HG03520 (cell line): Measurements from ENCODE around the gene SEMA4F.
"Not testable (repeated sequence)": the region's sequence is repeated elsewhere in the genome, so short reads cannot be mapped to it uniquely, and the experiment has no call there.

Experiments
- ATAC-seq: cut with Tn5 transposase; IDR thresholded peaks from one replicate; pipeline ENCODE4 v1.9.1; 2021; ENCODE audit warnings: mild to moderate bottlenecking, moderate library complexity; ENCODE audit not compliant: unreplicated experiment

The SEMA4F gene, protein sequence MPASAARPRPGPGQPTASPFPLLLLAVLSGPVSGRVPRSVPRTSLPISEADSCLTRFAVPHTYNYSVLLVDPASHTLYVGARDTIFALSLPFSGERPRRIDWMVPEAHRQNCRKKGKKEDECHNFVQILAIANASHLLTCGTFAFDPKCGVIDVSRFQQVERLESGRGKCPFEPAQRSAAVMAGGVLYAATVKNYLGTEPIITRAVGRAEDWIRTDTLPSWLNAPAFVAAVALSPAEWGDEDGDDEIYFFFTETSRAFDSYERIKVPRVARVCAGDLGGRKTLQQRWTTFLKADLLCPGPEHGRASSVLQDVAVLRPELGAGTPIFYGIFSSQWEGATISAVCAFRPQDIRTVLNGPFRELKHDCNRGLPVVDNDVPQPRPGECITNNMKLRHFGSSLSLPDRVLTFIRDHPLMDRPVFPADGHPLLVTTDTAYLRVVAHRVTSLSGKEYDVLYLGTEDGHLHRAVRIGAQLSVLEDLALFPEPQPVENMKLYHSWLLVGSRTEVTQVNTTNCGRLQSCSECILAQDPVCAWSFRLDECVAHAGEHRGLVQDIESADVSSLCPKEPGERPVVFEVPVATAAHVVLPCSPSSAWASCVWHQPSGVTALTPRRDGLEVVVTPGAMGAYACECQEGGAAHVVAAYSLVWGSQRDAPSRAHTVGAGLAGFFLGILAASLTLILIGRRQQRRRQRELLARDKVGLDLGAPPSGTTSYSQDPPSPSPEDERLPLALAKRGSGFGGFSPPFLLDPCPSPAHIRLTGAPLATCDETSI

DNA sequence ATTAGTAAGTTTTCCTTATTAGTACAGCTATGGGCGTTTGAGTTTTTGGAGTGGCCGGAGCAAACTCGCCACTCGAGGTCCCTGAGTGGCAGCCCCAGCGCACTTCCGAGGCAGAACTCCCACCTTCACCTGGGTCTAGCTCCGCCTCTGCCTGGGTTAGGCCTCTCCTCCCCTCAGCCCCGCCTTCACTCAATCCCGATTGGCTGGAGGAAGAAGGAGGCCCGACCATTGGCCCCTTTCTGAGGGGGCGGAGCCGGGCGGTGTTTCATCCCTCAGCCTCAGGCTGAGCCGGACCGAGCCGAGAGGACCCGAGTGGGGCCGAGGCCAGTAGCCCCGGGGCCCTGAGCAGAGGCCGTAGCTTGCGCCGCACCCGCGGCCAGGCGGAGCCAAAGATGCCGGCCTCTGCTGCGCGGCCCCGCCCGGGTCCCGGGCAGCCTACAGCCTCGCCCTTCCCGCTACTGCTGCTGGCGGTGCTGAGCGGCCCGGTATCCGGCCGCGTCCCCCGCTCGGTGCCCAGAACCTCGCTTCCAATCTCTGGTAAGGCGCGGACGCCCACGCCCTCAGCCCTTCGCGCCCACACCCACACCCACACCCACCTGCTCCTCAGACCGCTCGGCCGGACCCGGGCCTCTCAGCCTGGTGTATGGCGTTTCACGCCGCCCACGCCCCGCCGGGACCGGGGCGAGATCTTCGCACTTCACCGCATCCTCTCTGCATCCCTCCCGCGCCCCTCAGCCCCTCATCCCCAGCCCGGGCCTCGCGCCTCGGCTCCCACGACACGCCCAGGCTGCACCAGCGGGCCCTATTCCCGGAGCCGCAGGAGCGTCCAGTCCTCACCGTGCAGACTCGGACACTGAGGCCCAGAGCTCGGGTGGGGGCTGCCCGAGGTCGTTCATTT lies at the start of gene SEMA4F:
SEMA4F (plus strand) TSS at position 263 of the 898 bp plus-strand sequence; CDS start at position 393, 130 bp downstream.
- peak; percentile 99 for ATAC-seq

DNA sequence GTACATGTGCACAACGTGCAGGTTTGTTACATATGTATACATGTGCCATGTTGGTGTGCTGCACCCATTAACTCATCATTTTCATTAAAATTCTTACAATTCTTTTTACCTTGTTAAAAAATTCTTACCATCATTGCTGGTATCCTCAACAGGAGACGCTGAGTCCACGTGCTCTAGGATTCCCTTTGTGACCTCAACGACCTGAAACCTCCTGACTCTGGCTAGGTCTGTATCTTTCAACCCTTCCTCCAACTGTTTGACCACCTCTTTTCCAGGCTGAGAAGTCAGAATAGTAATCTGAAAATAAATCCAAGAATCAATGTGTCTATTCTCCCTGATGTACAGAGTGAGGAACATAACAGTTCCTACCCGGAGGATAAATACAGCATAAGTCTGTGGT lies 47.1 kb upstream of the SEMA4F start:
- ATAC-seq = no peak

DNA sequence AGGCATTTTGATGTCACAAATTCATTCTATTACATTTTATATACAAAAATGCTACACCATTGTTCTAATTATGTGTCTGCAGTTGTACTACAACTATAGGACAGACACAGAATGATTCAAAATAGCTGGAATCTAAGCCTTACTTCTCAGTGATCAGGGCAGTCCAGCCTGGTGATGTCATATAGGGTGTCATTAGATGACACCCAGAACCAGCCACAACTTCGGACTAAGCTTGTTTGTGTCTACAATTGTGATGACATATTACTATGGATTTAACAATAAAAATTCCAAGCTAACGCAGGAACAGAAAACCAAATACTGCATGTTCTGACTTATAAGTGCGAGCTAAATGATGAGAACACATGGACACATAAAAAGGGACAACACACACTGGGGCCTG lies 36.9 kb upstream of the SEMA4F start:
- no peak for ATAC-seq

DNA sequence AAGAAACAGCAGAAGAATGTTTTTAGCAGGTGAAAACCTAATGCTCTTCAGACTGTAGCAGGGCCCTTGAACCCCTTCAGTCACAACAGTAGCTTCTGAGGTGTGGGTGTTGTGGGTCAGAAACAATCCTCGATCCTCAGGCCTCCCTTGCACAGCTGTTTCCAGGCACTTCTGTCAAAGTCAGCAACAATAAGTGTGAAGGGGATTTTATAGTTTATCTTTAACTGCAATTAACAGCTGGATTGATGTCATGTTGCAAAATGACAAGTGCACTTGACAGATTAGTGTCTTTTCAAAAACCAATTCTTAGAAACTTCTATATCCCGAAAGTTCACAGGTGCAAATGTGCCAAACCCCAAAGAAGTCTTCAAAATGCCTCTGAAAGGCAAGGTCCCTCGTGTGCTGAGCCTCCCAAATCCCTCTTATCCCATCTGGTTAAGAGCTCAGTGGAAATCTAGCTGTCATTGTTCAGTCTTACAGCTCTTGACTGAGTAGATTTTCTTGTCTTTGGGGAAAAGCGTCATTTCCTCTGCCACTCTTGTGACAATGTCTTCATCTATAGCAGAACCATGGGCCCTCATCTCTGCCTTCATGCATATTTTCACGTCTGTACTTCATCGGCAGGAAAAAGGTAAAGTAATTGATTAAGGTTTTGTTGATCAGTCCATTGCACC lies 35.5 kb upstream of the SEMA4F start:
- no peak for ATAC-seq

DNA sequence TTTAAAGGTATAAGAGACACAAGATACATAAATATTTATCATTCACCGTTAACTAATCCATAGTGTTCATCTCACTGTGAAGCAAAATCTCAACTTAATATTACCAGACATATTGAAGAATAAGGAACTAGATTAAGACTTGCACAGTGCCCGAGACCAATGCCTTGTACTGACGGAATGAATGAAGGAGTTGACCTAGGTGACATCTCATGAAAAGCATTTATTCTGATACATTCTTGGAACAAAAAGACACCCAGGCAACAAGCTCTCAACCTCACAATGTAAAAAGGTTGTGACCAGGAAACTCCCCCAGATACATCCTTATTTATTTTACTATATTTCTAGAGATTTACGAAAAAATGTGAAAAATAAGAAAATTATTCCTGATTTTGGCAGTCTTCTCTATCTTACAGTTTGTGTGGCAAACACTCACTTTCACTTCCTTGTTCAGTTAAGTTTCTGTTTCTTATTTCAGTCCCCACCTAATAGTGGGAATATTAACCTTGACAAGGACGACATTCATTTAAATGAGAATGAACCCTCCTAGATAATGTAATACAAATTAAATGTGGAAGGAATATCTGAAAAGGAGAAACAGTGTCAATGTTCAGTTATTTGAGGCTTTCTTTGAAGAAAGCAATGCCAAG lies 34.3 kb upstream of the SEMA4F start:
- ATAC-seq = no peak

DNA sequence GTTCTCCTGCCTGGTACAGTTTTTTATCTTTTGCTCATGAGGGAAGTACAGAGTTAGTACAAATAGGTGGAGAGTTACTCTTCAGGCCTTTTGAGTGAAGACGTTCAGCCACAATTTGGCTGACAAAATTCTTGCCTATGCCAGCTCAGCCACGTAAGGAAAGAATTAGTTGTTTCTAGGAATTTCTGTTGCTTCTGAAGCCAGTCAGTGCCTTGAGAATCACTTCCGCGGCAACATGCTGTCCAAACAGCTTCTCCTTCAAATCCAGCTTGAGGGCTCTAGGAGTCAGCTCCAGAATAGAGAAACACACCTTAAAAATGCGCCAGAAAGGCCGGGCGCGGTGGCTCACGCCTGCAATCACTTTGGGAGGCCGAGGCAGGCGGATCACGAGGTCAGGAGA lies 33.4 kb upstream of the SEMA4F start:
- no peak for ATAC-seq

DNA sequence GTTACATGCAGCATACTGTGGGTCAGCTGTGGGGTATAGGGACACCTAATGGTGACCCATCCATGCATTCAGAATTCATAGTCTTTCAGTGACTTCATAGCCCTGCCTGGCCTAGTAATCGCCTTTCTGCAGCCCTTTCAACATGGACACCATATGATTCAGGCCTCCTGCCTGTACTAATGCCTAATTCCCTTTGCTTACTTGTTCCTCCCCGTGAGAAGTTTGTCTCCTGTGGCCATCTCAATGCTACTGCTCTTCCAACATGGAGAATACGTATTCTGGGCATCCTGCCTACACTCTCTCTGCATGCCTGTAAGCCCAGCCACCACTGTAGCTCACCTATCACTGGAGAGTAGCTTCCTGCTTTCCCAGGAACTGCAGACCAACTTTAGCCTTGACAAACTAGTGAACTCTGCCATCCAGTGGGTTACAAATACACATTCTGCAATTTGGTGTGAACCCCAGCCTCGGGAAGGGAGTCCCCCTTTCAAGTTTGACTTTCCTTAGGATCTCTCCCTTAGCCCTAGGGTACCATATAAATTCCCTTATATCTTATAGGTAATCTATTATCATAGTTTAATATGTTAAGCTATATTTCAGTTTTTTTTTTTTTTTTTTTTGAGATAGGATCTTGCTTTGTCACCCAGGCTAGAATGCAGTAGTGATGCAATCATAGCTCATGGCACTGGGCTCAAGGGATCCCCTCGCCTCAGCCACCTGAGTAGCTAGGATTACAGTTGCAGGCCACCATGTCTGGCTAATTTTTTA lies 28.2 kb upstream of the SEMA4F start:
- no peak for ATAC-seq

DNA sequence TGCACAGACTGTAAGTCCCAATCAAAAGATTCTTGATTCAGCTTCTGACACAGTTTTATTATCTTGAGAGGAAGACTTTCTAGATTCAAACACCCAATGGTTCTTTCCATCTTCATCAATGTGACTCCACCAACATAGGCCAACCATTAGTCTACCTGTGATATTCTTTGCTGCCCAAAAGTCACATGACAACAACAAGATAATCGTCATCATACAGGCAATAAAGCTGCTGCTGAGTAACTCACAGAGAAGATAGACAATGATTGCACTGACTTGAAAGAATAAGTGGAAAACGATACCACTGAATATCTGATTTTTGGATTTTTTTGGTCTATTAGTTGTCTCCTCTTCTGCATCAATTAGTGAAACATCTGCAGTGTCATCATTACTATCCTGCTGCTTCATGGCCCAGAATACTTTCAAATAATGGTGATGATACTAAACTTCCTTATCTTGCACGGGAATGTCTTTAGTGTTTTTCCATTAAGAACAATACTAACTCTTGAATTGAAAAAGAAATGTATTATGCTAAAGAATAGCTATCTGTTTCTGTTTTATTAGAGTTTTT lies 25.4 kb upstream of the SEMA4F start:
- no peak for ATAC-seq

DNA sequence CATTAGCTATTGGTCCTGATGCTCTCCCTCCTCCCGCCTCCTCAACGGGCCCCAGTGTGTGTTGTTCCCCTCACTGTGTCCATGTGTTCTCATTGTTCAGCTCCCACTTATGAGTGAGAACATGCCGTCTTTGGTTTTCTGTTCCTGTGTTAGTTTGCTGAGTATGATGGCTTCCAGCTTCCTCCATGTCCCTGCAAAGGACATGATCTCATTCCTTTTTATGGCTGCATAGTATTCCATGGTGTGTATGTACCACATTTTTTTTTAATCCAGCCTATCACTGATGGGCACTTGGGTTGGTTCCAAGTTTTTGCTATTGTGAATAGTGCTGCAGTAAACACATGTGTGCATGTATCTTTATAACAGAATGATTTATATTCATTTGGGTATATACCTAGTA lies 23.6 kb upstream of the SEMA4F start:
- ATAC-seq = not testable (repeated sequence)

DNA sequence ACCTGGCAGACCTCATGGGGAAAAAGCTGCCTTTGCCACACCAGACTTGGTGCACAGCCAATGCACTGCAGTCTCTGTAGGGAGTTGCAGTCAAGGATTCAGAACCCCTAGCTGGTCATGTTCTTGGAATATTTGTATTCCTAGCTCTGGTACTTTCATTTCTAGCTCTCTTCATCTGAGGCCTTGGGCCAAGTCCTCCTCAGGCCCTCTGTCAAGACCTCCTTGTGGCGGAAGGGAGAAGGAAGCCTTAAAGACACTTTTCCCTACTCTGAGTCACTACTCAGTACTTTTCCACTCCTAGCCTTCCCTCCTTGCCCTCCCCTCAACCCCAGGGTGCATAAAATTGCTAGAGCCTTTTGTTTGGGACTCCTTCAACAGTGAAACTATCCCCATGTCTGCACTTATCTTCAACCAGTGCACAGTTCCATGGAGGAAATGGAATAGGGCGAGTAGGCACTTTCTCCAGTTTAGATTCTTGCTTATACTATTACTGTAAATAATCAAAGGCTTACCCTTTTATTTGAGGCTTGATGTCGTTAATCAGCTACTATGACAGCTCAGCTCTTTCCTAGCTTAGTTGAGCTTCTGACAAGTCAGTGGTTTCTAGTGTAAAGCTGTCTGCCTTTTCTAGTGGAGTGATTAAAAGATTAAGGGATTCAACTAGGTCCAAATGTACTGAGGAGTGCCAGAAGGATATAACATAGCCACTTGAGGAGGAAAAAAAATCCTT lies 21.7 kb upstream of the SEMA4F start:
- no peak for ATAC-seq

DNA sequence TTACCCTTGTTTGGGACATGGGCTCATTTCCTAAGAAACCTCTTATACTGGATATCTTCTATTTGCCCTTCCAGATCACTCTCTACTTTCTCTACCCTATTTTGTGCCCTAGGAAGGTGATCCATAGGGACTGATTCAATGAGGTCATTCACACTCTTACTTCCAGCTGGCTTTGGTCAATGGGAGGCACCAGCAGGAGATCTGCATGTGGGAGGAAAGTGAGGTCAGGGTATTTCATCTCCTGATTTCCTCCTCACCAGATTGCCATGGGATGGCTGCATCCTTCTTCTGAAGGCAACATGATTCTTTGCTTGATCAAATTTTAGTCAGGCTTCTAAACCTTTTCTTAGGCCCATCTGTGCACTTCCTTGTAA lies 21.1 kb upstream of the SEMA4F start:
- no peak for ATAC-seq

DNA sequence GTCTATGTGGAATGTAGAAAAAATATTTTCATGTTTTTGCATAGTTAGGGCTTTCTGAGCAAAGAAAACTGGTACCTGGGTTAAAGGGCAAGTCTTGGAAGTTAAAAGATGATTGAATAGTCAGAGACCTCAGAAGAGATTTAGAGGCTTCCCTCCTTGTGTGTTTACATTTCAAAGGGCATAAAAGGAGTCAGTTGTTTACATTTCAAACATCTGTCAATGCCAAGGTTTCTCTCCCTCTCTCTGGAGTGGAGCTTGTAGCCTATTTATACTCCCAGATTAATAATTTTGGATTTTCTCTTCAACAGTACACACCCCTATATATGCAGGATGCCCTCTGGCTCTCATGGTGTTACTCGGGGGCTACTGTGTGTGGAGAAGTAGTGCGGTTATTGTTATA lies 14.5 kb upstream of the SEMA4F start:
- ATAC-seq = no peak

DNA sequence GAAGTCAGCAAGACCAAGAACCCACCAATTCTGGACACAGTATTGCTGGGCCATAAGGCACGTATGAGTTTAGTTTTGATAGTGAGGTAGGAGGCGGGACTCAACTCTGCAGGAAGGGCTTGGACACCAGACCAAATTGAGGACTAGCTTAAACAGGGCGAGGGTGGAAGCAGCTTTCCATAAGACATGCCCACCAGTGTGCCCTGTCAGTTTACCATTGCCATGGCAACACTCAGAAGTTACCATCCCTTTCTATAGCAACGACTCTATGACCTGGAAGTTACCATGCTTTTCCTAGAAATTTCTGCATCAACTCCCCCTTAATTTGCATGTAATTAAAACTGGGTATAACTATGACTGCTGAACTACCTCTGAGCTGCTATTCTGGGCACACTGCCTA lies 8.7 kb upstream of the SEMA4F start:
- ATAC-seq = no peak

DNA sequence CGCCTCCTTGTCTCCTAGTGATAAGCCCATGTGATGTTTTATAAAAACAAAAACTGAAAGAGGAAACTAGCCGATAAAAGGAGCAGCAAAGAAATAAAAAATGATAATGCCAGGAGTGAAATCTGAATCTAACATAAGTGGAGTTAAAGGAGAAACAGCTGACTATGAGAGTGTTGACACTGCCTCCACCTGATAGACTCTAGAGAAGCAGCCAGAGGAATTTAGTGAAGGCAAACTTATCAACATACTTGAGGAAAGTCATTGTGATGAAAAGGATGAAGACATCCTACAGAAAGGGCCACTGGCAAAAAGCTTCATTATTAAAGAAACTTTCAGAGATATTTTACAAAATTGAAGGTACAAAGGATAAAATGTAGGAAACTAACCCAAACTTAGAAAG lies 7.8 kb upstream of the SEMA4F start:
- no peak for ATAC-seq

DNA sequence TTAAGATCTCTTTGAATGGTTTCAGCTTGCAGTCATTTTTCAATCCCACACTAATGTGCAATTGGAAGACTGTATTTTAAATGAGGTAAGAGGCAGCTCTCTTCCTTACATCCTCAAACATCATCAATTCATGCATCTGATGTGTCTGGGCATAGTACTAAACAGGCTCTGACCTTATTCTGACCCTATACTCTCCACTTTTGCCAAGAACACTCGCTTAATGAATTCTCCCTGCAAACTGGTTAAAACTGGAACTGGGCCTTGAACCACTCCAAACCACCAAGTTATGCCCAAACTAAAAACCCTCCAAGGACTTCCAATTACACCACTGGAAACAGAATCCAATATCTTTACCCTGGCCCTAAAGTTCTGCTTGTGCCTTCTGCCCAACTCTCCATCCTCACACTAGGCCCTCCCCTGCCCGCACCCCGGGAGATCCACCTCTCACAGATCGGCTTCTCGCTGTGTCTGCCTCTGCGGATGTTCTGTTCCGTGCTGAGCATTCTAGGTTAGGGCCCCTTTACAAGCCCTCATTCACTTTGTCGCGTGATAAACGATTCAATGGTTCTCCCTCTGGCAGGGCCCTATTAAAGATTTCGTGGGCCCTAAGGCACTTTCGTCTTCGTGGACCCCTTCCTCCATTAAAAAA lies 7.1 kb upstream of the SEMA4F start:
- no peak for ATAC-seq

DNA sequence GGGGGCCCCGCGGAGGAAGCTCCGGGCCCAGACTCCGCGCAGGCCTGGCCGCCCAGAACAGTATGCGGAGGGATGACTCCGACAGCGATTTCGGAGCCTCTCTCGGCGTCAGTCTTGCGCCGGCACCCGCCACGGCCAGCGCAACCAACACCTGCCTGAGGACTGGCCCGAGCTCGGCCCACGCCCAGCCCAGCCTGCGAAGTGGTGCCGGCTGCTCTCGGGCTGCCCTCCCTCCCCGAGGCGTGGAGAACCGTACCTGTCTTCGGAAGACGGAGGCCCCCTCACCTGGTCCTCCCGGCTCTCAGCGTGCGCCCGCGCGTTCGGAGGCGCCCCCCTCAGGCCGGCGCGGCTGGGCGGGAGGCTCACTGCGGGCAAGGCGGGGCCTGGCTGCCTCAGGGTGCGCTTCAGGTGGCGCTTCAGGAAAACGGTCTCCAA lies 6.0 kb upstream of the SEMA4F start, which contains the start of gene M1AP:
M1AP (minus strand) TSS at position 322 of the 435 bp plus-strand sequence. CDS start 8,055 bp downstream, outside the sequence.
- no peak for ATAC-seq

DNA sequence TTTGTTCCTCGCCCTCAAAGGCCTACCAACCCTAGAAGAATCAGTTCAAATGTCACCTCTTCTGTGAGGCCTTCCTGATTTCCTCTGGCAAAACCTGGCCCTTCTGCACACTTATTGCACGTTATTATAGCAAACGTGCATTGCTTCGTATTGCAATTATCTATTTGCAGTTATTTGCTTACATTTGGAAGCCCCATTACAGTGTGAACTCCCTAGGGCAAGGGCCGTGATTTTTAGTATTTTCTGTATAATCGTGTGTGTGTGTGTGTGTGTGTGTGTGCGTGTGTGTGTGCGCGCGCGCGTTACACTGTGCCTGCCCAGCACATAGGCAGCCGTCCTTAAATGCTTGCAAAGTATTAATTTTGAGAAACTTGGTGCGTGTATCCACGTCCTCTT lies 460 bp upstream of the SEMA4F start:
- peak; percentile 4 for ATAC-seq

DNA sequence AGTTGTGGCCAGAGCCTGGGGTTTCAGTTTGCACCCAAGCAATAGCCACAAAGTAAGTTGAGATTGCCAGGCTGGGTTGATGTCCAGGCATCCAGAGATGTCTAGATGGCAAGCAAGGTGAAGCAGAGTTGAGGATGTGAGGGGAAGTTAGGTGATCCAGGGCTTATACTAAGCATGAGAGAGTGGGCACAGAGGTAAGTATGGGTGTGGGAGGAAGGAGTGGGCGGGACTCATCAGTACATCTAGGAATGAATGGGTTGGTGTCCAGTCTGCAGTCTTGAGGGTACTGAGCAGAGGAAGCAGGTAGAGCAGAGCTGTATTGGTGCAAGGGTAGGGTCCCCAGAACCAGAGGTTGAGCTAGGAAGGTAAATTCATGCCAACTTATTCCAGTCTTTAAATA lies 1.5 kb downstream of the SEMA4F start:
- no peak for ATAC-seq
